ENCODE data around the gene TEAD2. TPM values are rescaled to one million over a fixed set of nuclear protein-coding genes. Genes with fewer than 3 reads are reported as not detected.
"Not testable (repeated sequence)": the region's sequence is repeated elsewhere in the genome, so short reads cannot be mapped to it uniquely, and the experiment has no call there.

The TEAD2 gene
- total RNA-seq, 1 donor from 2014 or later: 5.3 TPM

- H3K27me3 Mint-ChIP-seq: no peaks in the 10 kb centered on the region
- intact Hi-C loops (cut with micrococcal nuclease): loop anchor here (1.0 to 10.0 kb wide), 7 partner anchors 8 to 1011 kb away; partner anchors contain the start of genes ALDH16A1, IL4I1 and PIH1D1
- peaks cover 74% of the 10 kb centered on the region for H3K36me3 Mint-ChIP-seq (ENCODE audit: low read depth)
- H3K4me3 Mint-ChIP-seq: peak overlapping the region; percentile 100
- ChIA-PET CTCF (interaction anchor here (1.0 to 2.0 kb wide), 4 partner anchors 25 to 111 kb away, joined by 3 to 6 read pairs (median 3); no protein-coding TSS in a partner anchor), POLR2A (interaction anchor here (1.0 to 19.9 kb wide), 27 partner anchors 6 to 162 kb away, joined by 3 to 757 read pairs (median 9); partner anchors contain the start of genes ALDH16A1, CD37, DKKL1 and KASH5)
- DNase-seq (peak; percentile 81), ATAC-seq (ENCODE audit: low read depth) (peak; percentile 71)
- H3K4me1 Mint-ChIP-seq: peaks cover 94% of the 10 kb centered on the region
- no peak for TF ChIP-seq CTCF (IDR thresholded peaks at IDR 0.05)
- H3K27ac Mint-ChIP-seq: peak overlapping the region; percentile 100
- no peaks in the 10 kb centered on the region for H3K9me3 Mint-ChIP-seq
Measured at GRCh38 chr19:49333811-49334288, 28.4 kb downstream of the TEAD2 start.

GRCh38 chr19:49333418-49333805 is 28.8 kb downstream of the TEAD2 start:
- ChIA-PET POLR2A (interaction anchor here (0.5 to 19.9 kb wide), 26 partner anchors 6 to 162 kb away, joined by 3 to 757 read pairs (median 10); partner anchors contain the start of genes ALDH16A1, CD37, DKKL1 and KASH5), CTCF (interaction anchor here (1.0 to 2.0 kb wide), 4 partner anchors 25 to 112 kb away, joined by 3 to 6 read pairs (median 3); no protein-coding TSS in a partner anchor)
- no peaks in the 10 kb centered on the region for H3K9me3 Mint-ChIP-seq
- intact Hi-C loops (cut with micrococcal nuclease): loop anchor here (5.0 to 10.0 kb wide), 3 partner anchors 119 to 1011 kb away; partner anchors contain the start of genes ALDH16A1, IL4I1 and PIH1D1
- H3K4me3 Mint-ChIP-seq: peak overlapping the region; percentile 100
- no peaks in the 10 kb centered on the region for H3K27me3 Mint-ChIP-seq
- peak overlapping the region; percentile 100 for H3K27ac Mint-ChIP-seq
- peaks cover 94% of the 10 kb centered on the region for H3K4me1 Mint-ChIP-seq
- peaks cover 74% of the 10 kb centered on the region for H3K36me3 Mint-ChIP-seq (ENCODE audit: low read depth)
- DNase-seq: no peak
- no peak for TF ChIP-seq CTCF (IDR thresholded peaks at IDR 0.05)
- peak; percentile 1 for ATAC-seq (ENCODE audit: low read depth)

GRCh38 chr19:49332691-49333417 is 29.4 kb downstream of the TEAD2 start:
- H3K36me3 Mint-ChIP-seq (ENCODE audit: low read depth): peaks cover 74% of the 10 kb centered on the region
- H3K27ac Mint-ChIP-seq: peak overlapping the region; percentile 100
- POLR2A ChIA-PET: interaction anchor here (0.5 to 19.9 kb wide), 23 partner anchors 5 to 163 kb away, joined by 3 to 757 read pairs (median 9); partner anchors contain the start of genes CD37, DKKL1, KASH5 and PIH1D1
- peaks cover 94% of the 10 kb centered on the region for H3K4me1 Mint-ChIP-seq
- H3K4me3 Mint-ChIP-seq: peak overlapping the region; percentile 100
- intact Hi-C loops (cut with micrococcal nuclease): loop anchor here (5.0 to 10.0 kb wide), 3 partner anchors 119 to 1012 kb away; partner anchors contain the start of genes ALDH16A1, IL4I1 and PIH1D1
- not testable (repeated sequence) for H3K27me3 Mint-ChIP-seq; DNase-seq; ATAC-seq (ENCODE audit: low read depth); H3K9me3 Mint-ChIP-seq
- CTCF ChIA-PET: interaction anchor here (1.0 to 2.0 kb wide), 2 partner anchors 59 to 112 kb away, joined by 3 to 6 read pairs; no protein-coding TSS in a partner anchor

GRCh38 chr19:49331616-49332055 is 30.6 kb downstream of the TEAD2 start:
- no peaks in the 10 kb centered on the region for H3K27me3 Mint-ChIP-seq
- H3K4me1 Mint-ChIP-seq: peaks cover 95% of the 10 kb centered on the region
- H3K27ac Mint-ChIP-seq: peak overlapping the region; percentile 100
- intact Hi-C loops (cut with micrococcal nuclease): loop anchor here (5.0 to 10.0 kb wide), 3 partner anchors 121 to 1013 kb away; partner anchors contain the start of genes ALDH16A1, IL4I1 and PIH1D1
- H3K9me3 Mint-ChIP-seq: peaks cover 3% of the 10 kb centered on the region
- H3K4me3 Mint-ChIP-seq: peak overlapping the region; percentile 73
- ChIA-PET POLR2A (interaction anchor here (0.6 to 19.9 kb wide), 11 partner anchors 4 to 456 kb away, joined by 3 to 757 read pairs (median 4); partner anchors contain the start of genes ALDH16A1, CD37, DKKL1 and PIH1D1), CTCF (interaction anchor here (4.5 kb wide), 1 partner anchor 30 kb away, joined by 24 read pairs; no protein-coding TSS in a partner anchor)
- no peak for TF ChIP-seq CTCF (IDR thresholded peaks at IDR 0.05)
- ATAC-seq (ENCODE audit: low read depth) (peak; percentile 44), DNase-seq (no peak)
- H3K36me3 Mint-ChIP-seq (ENCODE audit: low read depth): peaks cover 69% of the 10 kb centered on the region

- ChIA-PET CTCF (interaction anchor here (4.5 kb wide), 1 partner anchor 30 kb away, joined by 24 read pairs; no protein-coding TSS in a partner anchor), POLR2A (interaction anchor here (0.7 to 19.9 kb wide), 9 partner anchors 3 to 165 kb away, joined by 3 to 757 read pairs (median 4); partner anchors contain the start of genes ALDH16A1, CD37, PIH1D1 and RPS11)
- H3K9me3 Mint-ChIP-seq; H3K27me3 Mint-ChIP-seq; ATAC-seq (ENCODE audit: low read depth); DNase-seq: not testable (repeated sequence)
- intact Hi-C loops (cut with micrococcal nuclease): loop anchor here (5.0 to 10.0 kb wide), 3 partner anchors 121 to 1014 kb away; partner anchors contain the start of genes ALDH16A1, IL4I1 and PIH1D1
- peaks cover 95% of the 10 kb centered on the region for H3K4me1 Mint-ChIP-seq
- H3K4me3 Mint-ChIP-seq: peak overlapping the region; percentile 73
- H3K36me3 Mint-ChIP-seq (ENCODE audit: low read depth): peaks cover 67% of the 10 kb centered on the region
- H3K27ac Mint-ChIP-seq: peak overlapping the region; percentile 100
Measured at GRCh38 chr19:49331187-49331586, 31.0 kb downstream of the TEAD2 start.

All from activated B cell treated with CpG ODN at 0.5 μM for 24 hours (primary cell).